GM12874 (cell line): ENCODE data around the gene OGFR.

Experiments
- CTCF ChIP-seq: IDR thresholded peaks from 2 replicates; pipeline ENCODE4 v1.5.1; 2011; ENCODE audit warnings: low read depth, mild to moderate bottlenecking, control low read depth, low read length, moderate library complexity; ENCODE audit not compliant: insufficient read depth

OGFR gene

GRCh38 chr20:62770916-62771315 is 33.7 kb upstream of the OGFR start:
- no peak for TF ChIP-seq CTCF

- no peak for TF ChIP-seq CTCF
Observed at GRCh38 chr20:62771396-62772102, 33.1 kb upstream of the OGFR start.

- no peak for TF ChIP-seq CTCF
Observed at GRCh38 chr20:62772103-62772611, 32.5 kb upstream of the OGFR start.

GRCh38 chr20:62772619-62772989 is 32.0 kb upstream of the OGFR start:
- TF ChIP-seq CTCF, result no peak

- TF ChIP-seq CTCF, result no peak
Observed at GRCh38 chr20:62772990-62773844, 31.4 kb upstream of the OGFR start.

GRCh38 chr20:62773845-62774714 is 30.6 kb upstream of the OGFR start:
- no peak for TF ChIP-seq CTCF

- TF ChIP-seq CTCF, result no peak
Observed at GRCh38 chr20:62774762-62775161, 29.9 kb upstream of the OGFR start.
